ENCODE measurements around the gene KRT82. TPM values are rescaled to one million over a fixed set of nuclear protein-coding genes. Genes with fewer than 3 reads are reported as not detected.

KRT82 gene
- not detected in 2 replicates for total RNA-seq

DNA sequence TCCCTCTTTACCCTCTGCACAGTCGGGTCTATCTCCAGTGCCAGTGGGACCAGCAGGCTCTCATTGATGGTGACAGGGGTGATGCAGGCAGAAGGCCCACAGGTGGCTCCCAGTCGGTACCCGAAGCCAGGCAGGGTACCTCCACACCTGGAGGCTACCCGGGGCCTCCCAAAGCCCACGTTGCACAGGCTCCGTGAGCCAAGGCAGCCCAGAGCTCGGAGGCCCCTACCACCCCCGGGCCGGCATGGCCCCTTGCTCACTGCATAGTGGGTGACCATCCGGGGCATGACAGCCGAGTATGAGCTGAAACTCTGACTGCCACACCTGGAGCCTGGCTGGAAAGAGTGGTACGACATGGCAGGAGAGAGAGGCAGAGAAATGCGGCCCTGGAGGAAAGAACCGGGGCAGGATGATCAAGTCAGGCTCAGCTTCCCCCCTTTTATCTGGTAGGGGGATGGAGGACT lies at the start of gene KRT82:
Gene KRT82, minus strand, starts transcription at position 414 of the 464 bp plus-strand sequence. Its CDS starts 58 bp downstream, at position 356.

DNA sequence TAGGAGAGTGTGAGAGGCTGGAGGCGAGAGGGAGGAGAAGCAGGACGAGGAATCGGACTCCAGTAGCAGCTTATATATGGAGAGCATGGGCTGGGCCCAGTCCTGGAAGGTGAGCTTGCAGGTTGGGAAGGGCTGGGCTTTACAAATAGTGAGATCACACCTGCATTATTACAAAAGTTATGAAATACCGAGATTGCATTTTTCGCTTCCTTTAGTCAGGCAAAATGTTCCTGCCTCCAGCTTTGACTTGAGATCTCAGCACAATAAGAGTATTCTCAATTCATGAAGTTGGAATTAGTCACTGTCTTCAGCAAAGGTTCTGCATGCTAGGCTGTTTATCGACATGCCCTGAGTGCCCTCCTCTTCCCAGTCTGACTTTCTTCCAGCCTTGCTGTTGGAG lies 46.0 kb upstream of the KRT82 start, which contains the start of gene KRT6B:
Gene KRT6B, minus strand, starts transcription at position 46 of the 400 bp plus-strand sequence. CDS start 68 bp downstream, outside the sequence.

DNA sequence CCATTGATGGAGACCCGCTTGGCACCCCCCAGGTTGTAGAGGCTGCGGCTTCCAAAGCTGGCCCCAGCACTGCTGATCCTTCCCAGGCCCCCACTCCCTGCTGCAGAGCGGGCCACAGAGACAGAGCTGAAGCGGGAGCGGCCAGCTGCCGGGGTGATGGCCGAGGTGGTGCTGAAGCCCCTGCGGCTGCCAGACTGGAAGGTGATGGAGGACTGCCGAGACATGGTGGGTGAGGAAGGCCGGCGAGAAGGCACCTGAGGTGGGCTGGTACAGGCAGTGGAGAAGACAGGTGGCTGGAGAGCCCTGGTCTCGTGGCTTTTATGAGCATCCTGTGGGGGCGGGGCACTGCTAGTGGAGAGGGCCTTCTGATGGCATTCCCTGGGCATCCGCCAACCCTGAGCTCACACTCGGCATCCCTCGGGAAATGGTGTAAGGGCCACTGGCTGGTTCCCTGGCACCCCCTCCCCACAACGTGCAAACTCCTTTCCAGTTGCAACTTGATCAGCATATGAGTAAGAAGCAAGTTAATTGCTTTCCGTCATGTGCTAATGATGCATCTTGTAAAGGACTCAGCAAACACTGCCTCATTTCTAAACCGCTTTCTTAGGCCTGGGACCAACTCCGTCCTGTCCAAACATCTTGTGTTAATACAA lies 28.1 kb upstream of the KRT82 start, which contains the start of gene KRT75:
Gene KRT75, minus strand, starts transcription at position 291 of the 653 bp plus-strand sequence. Its CDS starts 67 bp downstream, at position 224.

DNA sequence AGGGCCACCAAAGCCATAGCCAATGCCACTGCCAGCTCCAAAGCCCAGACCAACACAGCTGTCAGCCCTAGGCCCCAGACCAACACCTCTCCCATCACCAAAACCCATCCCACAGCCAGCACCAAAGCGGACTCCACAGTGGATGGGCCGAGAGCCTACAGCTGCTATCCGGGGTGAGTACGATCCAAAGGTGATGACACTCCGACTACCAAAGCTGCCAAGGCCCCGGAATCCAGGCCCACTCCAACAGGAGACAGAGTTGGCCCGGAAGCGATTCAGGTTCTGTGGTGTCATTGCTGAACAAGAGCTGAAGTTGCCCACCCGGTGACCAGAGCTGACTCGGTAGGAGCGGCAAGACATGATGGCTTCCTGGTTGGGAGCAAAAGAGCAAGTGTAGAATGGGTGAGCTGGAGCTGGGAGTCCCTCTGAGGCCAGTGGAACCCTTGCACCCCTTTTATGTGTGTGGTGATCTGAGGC lies 20.9 kb downstream of the KRT82 start, which contains the start of gene KRT84:
Gene KRT84, minus strand, starts transcription at position 427 of the 477 bp plus-strand sequence. Its CDS starts 67 bp downstream, at position 360.

DNA sequence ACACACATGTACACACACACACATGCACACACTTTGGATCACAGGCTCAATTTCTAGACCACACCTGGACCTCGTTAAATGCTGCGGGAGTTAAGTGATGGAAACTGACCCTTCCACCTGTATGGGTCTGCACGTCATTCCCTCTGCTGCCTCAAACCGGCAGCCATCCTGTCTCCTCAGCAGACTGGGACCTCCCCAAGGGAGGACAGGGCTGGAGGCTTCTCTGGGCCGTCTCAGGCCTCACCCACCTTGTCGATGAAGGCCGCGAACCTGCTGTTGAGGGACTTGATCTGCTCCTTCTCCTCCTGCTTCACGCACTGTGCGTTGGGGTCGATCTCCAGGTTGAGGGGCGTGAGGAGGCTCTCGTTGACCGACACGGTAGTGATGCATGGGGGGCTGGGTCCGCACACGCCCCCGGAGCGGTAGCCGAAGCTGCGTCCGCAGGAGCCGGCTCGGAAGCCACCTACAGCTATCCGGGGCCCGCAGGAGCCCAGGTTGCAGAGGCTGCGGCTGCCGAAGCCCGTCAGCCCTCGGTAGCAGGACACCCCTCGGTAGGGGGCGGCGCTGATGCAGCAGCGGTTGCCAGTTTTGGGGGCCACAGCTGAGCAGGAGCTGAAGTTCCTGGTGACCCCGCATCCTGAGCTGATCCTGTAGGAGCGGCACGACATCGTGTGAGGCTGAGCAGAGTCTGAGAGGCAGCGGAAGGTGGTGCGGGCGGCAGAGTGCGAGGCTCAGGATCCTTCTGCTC lies 39.2 kb downstream of the KRT82 start, which contains the start of gene KRT85:
Gene KRT85, minus strand, starts transcription at position 744 of the 748 bp plus-strand sequence. Its CDS starts 76 bp downstream, at position 668.

Other genes starting within 250 kb of the KRT82 start
- gene KRT80, start 214.3 kb downstream of the KRT82 start, total RNA-seq = 0.64 and 0.91 TPM in 2 replicates
- gene KRT7, start 173.1 kb downstream of the KRT82 start, total RNA-seq = 5.2 and 235 TPM in 2 replicates
- gene KRT86, start 131.7 kb downstream of the KRT82 start, total RNA-seq = not detected in 2 replicates
- 0.64 and 1.6 TPM in 2 replicates for gene KRT81, start 114.8 kb downstream of the KRT82 start, total RNA-seq
- gene KRT83, start 84.9 kb downstream of the KRT82 start, total RNA-seq = not detected in 2 replicates
- not detected in 2 replicates for gene KRT85, start 38.9 kb downstream of the KRT82 start, total RNA-seq
- gene KRT84, start 20.7 kb downstream of the KRT82 start, total RNA-seq = not detected in 2 replicates
- not detected in 2 replicates for gene KRT75, start 28.0 kb upstream of the KRT82 start, total RNA-seq
- 1.0 TPM in 1 of 2 replicates, not detected in the other for gene KRT6B, start 45.8 kb upstream of the KRT82 start, total RNA-seq
- gene KRT6C, start 67.5 kb upstream of the KRT82 start, total RNA-seq = not detected in 2 replicates
- gene KRT6A, start 86.9 kb upstream of the KRT82 start, total RNA-seq = 3.2 and 20.6 TPM in 2 replicates
- 2.0 and 4.1 TPM in 2 replicates for gene KRT5, start 114.1 kb upstream of the KRT82 start, total RNA-seq
- not detected in 2 replicates for gene KRT71, start 146.8 kb upstream of the KRT82 start, total RNA-seq
- not detected in 2 replicates for gene KRT74, start 167.5 kb upstream of the KRT82 start, total RNA-seq
- not detected in 2 replicates for gene KRT72, start 195.1 kb upstream of the KRT82 start, total RNA-seq
- not detected in 2 replicates for gene KRT73, start 212.2 kb upstream of the KRT82 start, total RNA-seq
- not detected in 2 replicates for gene KRT2, start 245.9 kb upstream of the KRT82 start, total RNA-seq